Natural killer cell (primary cell): ENCODE results near the gene TIMM44. TPM values are rescaled to one million over a fixed set of nuclear protein-coding genes. Genes with fewer than 3 reads are reported as not detected.

Experiments
- ATAC-seq, 3 donors: fragments of 150-1000 bp in 2 of 3; fragments of 200-7000 bp in 1 of 3; cut with Tn5 transposase; 1 replicate in 1 of 3; 2 replicates in 2 of 3; pipeline ENCODE4 v1.10.0; 2021; ENCODE audit warnings: mild to moderate bottlenecking in 2 of 3, moderate library complexity in 2 of 3
- DNase-seq, 2 donors: peaks; one replicate each; pipeline versions ENCODE4 v3.0.0 to v3.0.0-alpha.2; 2013 to 2021; ENCODE audit warnings: mixed read lengths in 1 of 2
- H3K27ac ChIP-seq: one replicate; pipeline ENCODE4 v1.5.1; 2013; ENCODE audit warnings: mild to moderate bottlenecking, low read length
- H3K27me3 ChIP-seq: one replicate; pipeline ENCODE4 v1.6.1; 2013; ENCODE audit warnings: low read length; ENCODE audit not compliant: control insufficient read depth, insufficient read depth
- H3K36me3 ChIP-seq: one replicate; pipeline ENCODE4 v1.6.1; 2013; ENCODE audit warnings: low read length; ENCODE audit not compliant: control insufficient read depth, insufficient read depth
- H3K4me1 ChIP-seq: one replicate; pipeline ENCODE4 v1.6.1; 2013; ENCODE audit warnings: low read length; ENCODE audit not compliant: control insufficient read depth, insufficient read depth
- H3K4me3 ChIP-seq: one replicate; pipeline ENCODE4 v1.5.1; 2013; ENCODE audit warnings: low read length
- H3K9me3 ChIP-seq: one replicate; pipeline ENCODE4 v1.6.1; 2013; ENCODE audit warnings: low read length; ENCODE audit not compliant: control insufficient read depth, insufficient read depth
- H3K27ac Mint-ChIP-seq, 2 donors: one replicate each; pipeline ENCODE4 v1.8.0; 2022; ENCODE audit warnings: mild to moderate bottlenecking in 2 of 2, mixed read lengths in 2 of 2, moderate library complexity in 1 of 2
- H3K27me3 Mint-ChIP-seq, 2 donors: one replicate each; pipeline ENCODE4 v1.8.0; 2022; ENCODE audit warnings: low read depth in 2 of 2, mixed read lengths in 2 of 2
- H3K36me3 Mint-ChIP-seq: one replicate; pipeline ENCODE4 v1.8.0; 2022; ENCODE audit warnings: mixed read lengths
- H3K4me1 Mint-ChIP-seq, 2 donors: one replicate each; pipeline ENCODE4 v1.8.0; 2022; ENCODE audit warnings: mixed read lengths in 2 of 2
- H3K4me3 Mint-ChIP-seq: one replicate; pipeline ENCODE4 v1.8.0; 2022; ENCODE audit warnings: mild to moderate bottlenecking, moderate library complexity, mixed read lengths
- H3K9me3 Mint-ChIP-seq, 2 donors: one replicate each; pipeline ENCODE4 v1.8.0; 2022; ENCODE audit warnings: mixed read lengths in 2 of 2
- WGBS: methylation state at CpG from one replicate; pipeline ENCODE4 v1.1.7; 2013; ENCODE audit warnings: missing lambda C conversion rate; ENCODE audit not compliant: insufficient coverage; 5-methylcytosine and 5-hydroxymethylcytosine counted together
- intact Hi-C: fragments of 100-400 bp; cut with micrococcal nuclease; formaldehyde crosslinking; loops from one replicate; pipeline ENCODE4 v1.14.2; 2022
- total RNA-seq, 4 donors: library from RNA; stranded (reverse); fragments of 120-200 nt in 1 of 4; gene quantifications; one replicate each; pipeline versions ENCODE4 v1.2.3 to v1.2.4, GENCODE V29; 2013 to 2022
- TF ChIP-seq, protein P1 (sequence below): fragments of 200-600 bp; IDR thresholded peaks from one replicate; pipeline ENCODE4 v1.8.0; 2022; ENCODE audit warnings: antibody characterized with exemption

TIMM44 gene
- total RNA-seq, 3 donors from 2014 or later (not counting 1 experiment from before 2014, with no cell fraction given) = 83.3 to 116 (median 89.4) TPM

DNA sequence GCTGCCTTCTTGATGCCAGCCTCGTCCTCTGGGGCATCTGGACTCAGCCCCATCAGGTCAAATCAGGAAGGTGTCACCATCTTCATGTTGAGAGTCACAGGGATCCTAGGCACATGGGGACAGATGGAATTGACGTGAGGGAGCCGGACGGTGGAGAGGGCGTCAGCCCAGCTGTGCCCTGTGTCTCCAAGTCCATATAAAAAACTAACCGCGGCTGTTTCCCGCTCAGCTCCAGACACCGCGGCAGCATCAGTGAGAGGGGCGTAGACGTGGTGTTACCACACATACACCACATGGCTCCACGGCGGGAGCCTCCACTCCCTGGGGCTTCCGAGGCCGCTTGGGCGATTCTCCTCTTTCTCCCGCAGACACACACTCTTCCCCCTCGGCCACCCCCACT is 63.6 kb downstream of the TIMM44 start:
- no peak overlapping the region for H3K4me3 ChIP-seq
- WGBS = 92% methylated on average over 14 of the region's 19 CpGs
- ATAC-seq (no peak), DNase-seq (no peak)
- H3K36me3 ChIP-seq = no peaks in the 10 kb centered on the region
- peaks cover 2% of the 10 kb centered on the region for H3K4me1 ChIP-seq
- Mint-ChIP-seq H3K36me3 (no peaks in the 10 kb centered on the region), H3K27ac (no peak overlapping the region), H3K27me3 (peaks cover 0 to 8% of the 10 kb centered on the region in 2 donors), H3K9me3 (no peaks in the 10 kb centered on the region), H3K4me1 (peaks cover 0 to under 1% of the 10 kb centered on the region in 2 donors), H3K4me3 (no peak overlapping the region)
- TF ChIP-seq, protein P1, sequence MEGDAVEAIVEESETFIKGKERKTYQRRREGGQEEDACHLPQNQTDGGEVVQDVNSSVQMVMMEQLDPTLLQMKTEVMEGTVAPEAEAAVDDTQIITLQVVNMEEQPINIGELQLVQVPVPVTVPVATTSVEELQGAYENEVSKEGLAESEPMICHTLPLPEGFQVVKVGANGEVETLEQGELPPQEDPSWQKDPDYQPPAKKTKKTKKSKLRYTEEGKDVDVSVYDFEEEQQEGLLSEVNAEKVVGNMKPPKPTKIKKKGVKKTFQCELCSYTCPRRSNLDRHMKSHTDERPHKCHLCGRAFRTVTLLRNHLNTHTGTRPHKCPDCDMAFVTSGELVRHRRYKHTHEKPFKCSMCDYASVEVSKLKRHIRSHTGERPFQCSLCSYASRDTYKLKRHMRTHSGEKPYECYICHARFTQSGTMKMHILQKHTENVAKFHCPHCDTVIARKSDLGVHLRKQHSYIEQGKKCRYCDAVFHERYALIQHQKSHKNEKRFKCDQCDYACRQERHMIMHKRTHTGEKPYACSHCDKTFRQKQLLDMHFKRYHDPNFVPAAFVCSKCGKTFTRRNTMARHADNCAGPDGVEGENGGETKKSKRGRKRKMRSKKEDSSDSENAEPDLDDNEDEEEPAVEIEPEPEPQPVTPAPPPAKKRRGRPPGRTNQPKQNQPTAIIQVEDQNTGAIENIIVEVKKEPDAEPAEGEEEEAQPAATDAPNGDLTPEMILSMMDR = no peak
- H3K9me3 ChIP-seq = no peaks in the 10 kb centered on the region
- no peak overlapping the region for H3K27ac ChIP-seq
- intact Hi-C loops = no loop called here
- H3K27me3 ChIP-seq = peaks cover 2% of the 10 kb centered on the region

- Histone ChIP-seq H3K9me3 (no peaks in the 10 kb centered on the region), H3K27me3 (peaks cover 6% of the 10 kb centered on the region), H3K4me3 (no peak overlapping the region), H3K27ac (no peak overlapping the region), H3K36me3 (no peaks in the 10 kb centered on the region), H3K4me1 (peaks cover 8% of the 10 kb centered on the region)
- H3K27ac Mint-ChIP-seq = no peak overlapping the region
- 83% methylated on average over 18 of the region's 18 CpGs for WGBS
- DNase-seq (no peak), ATAC-seq (no peak)
- peaks cover 0 to 4% of the 10 kb centered on the region in 2 donors for H3K4me1 Mint-ChIP-seq
- intact Hi-C loops = no loop called here
- TF ChIP-seq, protein P1 = no peak
- H3K4me3 Mint-ChIP-seq = no peak overlapping the region
- H3K27me3 Mint-ChIP-seq = peaks cover 0 to 12% of the 10 kb centered on the region in 2 donors
- no peaks in the 10 kb centered on the region for H3K36me3 Mint-ChIP-seq
- no peaks in the 10 kb centered on the region for H3K9me3 Mint-ChIP-seq
These were observed 64.2 kb downstream of the TIMM44 start for GRCh38 chr19:7879111-7879807.

GRCh38 chr19:7877249-7877836 is 66.1 kb downstream of the TIMM44 start:
- no peaks in the 10 kb centered on the region for H3K36me3 Mint-ChIP-seq
- 94% methylated on average over 6 of the region's 6 CpGs for WGBS
- Histone ChIP-seq H3K4me1 (peaks cover 16% of the 10 kb centered on the region), H3K9me3 (no peaks in the 10 kb centered on the region), H3K27ac (no peak overlapping the region), H3K27me3 (peaks cover 18% of the 10 kb centered on the region), H3K36me3 (no peaks in the 10 kb centered on the region), H3K4me3 (no peak overlapping the region)
- H3K9me3 Mint-ChIP-seq = no peaks in the 10 kb centered on the region
- TF ChIP-seq, protein P1 = no peak
- DNase-seq (no peak), ATAC-seq (no peak)
- no peak overlapping the region for H3K27ac Mint-ChIP-seq
- intact Hi-C loops = no loop called here
- H3K27me3 Mint-ChIP-seq = peaks cover 0 to 16% of the 10 kb centered on the region in 2 donors
- H3K4me1 Mint-ChIP-seq = peaks cover 0 to 4% of the 10 kb centered on the region in 2 donors
- no peak overlapping the region for H3K4me3 Mint-ChIP-seq

Other genes with a start within 250 kb of the TIMM44 start
- 1 to 10 TPM in 2 of 3 donors, under 1 TPM in 1; 0.52 to 1.2 (median 1.0) TPM for gene FCER2, start 241.5 kb downstream of the TIMM44 start, total RNA-seq
- gene CLEC4G, start 211.6 kb downstream of the TIMM44 start, total RNA-seq = not detected
- gene CD209, start 196.1 kb downstream of the TIMM44 start, total RNA-seq = under 1 TPM in 1 of 3 donors, not detected in 2; 0.10 TPM
- gene CLEC4M, start 180.4 kb downstream of the TIMM44 start, total RNA-seq = not detected
- 10 to 100 TPM in 2 of 3 donors, 1 to 10 TPM in 1; 9.6 to 13.5 (median 11.3) TPM for gene EVI5L, start 113.4 kb downstream of the TIMM44 start, total RNA-seq
- gene PRR36, start 69.3 kb downstream of the TIMM44 start, total RNA-seq = under 1 TPM; 0.11 to 0.13 (median 0.12) TPM
- gene LRRC8E, start 55.2 kb downstream of the TIMM44 start, total RNA-seq = not detected
- 100 to 1,000 TPM; 131 to 218 (median 159) TPM for gene MAP2K7, start 39.8 kb downstream of the TIMM44 start, total RNA-seq
- 1 to 10 TPM; 3.5 to 4.6 (median 4.4) TPM for gene TGFBR3L, start 28.8 kb downstream of the TIMM44 start, total RNA-seq
- gene SNAPC2, start 23.3 kb downstream of the TIMM44 start, total RNA-seq = 10 to 100 TPM; 22.1 to 32.4 (median 27.1) TPM
- gene CTXN1, start 17.5 kb downstream of the TIMM44 start, total RNA-seq = under 1 TPM in 1 of 3 donors, not detected in 2; 0.39 TPM
- 10 to 100 TPM; 36.9 to 43.9 (median 43.8) TPM for gene ELAVL1, start 62.0 kb upstream of the TIMM44 start, total RNA-seq
- gene CCL25, start 109.1 kb upstream of the TIMM44 start, total RNA-seq = under 1 TPM in 1 of 3 donors, not detected in 2; 0.28 TPM
- gene FBN3, start 205.9 kb upstream of the TIMM44 start, total RNA-seq = under 1 TPM in 1 of 3 donors, not detected in 2; 0.25 TPM